ENCODE data around the gene RAF1.
"Not testable (repeated sequence)": the region's sequence is repeated elsewhere in the genome, so short reads cannot be mapped to it uniquely, and the experiment has no call there.

GRCh38 chr3:12701601-12702000 lies 37.7 kb upstream of the RAF1 start:
- not testable (repeated sequence) for TF ChIP-seq ZNF652 (CRISPR knock-in tag; IDR thresholded peaks at IDR 0.05; ENCODE audit: borderline replicate concordance, low read depth); NFYB (CRISPR knock-in tag; IDR thresholded peaks at IDR 0.05); SKIL (CRISPR knock-in tag; IDR thresholded peaks at IDR 0.05; ENCODE audit: borderline replicate concordance); ZNF232 (CRISPR knock-in tag; IDR thresholded peaks at IDR 0.05; ENCODE audit: borderline replicate concordance); IRF1 (CRISPR knock-in tag; IDR thresholded peaks at IDR 0.05; ENCODE audit: low read depth); ZNF503 (CRISPR knock-in tag; IDR thresholded peaks at IDR 0.05); EHMT2 (IDR thresholded peaks at IDR 0.05; ENCODE audit: borderline replicate concordance, low read depth, low read length); CTCF (CRISPR knock-in tag; IDR thresholded peaks at IDR 0.05)
